GM12878 (cell line): Measurements from ENCODE around the gene RAB3IL1. TPM values are rescaled to one million over a fixed set of nuclear protein-coding genes. Genes with fewer than 3 reads are reported as not detected.

Experiments used
- ATAC-seq: fragments of 200-7000 bp; cut with Tn5 transposase; 3 replicates; pipeline ENCODE4 v1.9.1; 2020; ENCODE audit warnings: mild to moderate bottlenecking, moderate library complexity
- BruUV-seq: library from RNA; stranded (reverse); fragments of 400-500 nt; replicated peaks from 2 replicates; lab custom pipeline; 2021; lab: Mats Ljungman, UMichigan
- CTCF ChIA-PET: fragments of 300-600 bp; sonication (Branson Sonifier 250); formaldehyde crosslinking; extraction: SDS; loops from one replicate; lab custom pipeline; 2021; ENCODE audit warnings: inconsistent platforms; lab: Yijun Ruan, JAX
- POLR2A ChIA-PET: fragments of 350-600 bp; formaldehyde crosslinking; extraction: SDS; loops from one replicate; lab custom pipeline; 2021; ENCODE audit warnings: inconsistent platforms; lab: Charles Lee
- RAD21 ChIA-PET: fragments of 300-600 bp; sonication (Branson Sonifier 250); formaldehyde crosslinking; loops from one replicate; lab custom pipeline; 2023; ENCODE audit warnings: antibody characterized with exemption; ENCODE audit not compliant: unreplicated experiment; lab: Charles Lee
- SMC1A ChIA-PET: fragments of 300-600 bp; sonication (Branson Sonifier 250); formaldehyde crosslinking; loops from one replicate; lab custom pipeline; 2023; ENCODE audit not compliant: unreplicated experiment, uncharacterized antibody; lab: Charles Lee
- DNase-seq: peaks from one replicate; pipeline ENCODE4 v3.0.0-alpha.2; 2011; ENCODE audit warnings: low read depth, low spot score
- FAIRE-seq: peaks from 3 replicates; lab custom pipeline; 2011; peaks lifted over from hg19 to GRCh38; lab: Jason Lieb, UNC
- H2AFZ ChIP-seq: 2 replicates; pipeline ENCODE4 v1.6.0; 2011; ENCODE audit warnings: low read depth, low read length, control low read depth; ENCODE audit not compliant: control insufficient read depth
- H3K27ac ChIP-seq: 2 replicates; pipeline ENCODE4 v1.5.1; 2011; ENCODE audit warnings: control low read depth; ENCODE audit not compliant: control insufficient read depth, insufficient read depth
- H3K27me3 ChIP-seq, 2 experiments: replicated peaks in 1 of 2; 2 replicates each; pipeline versions ENCODE4 v1.6.0 to v1.6.1; 2011; ENCODE audit warnings: low read length in 1 of 2; ENCODE audit not compliant: control insufficient read depth in 2 of 2, insufficient read depth in 2 of 2
- H3K36me3 ChIP-seq, 2 experiments: 2 replicates each; pipeline ENCODE4 v1.5.1; 2011; ENCODE audit warnings: low read length in 1 of 2; ENCODE audit not compliant: control insufficient read depth in 2 of 2, insufficient read depth in 2 of 2
- H3K4me1 ChIP-seq: 2 replicates; pipeline ENCODE4 v1.6.1; 2011; ENCODE audit warnings: mild to moderate bottlenecking, low read length, moderate library complexity, mixed read lengths; ENCODE audit not compliant: control insufficient read depth, insufficient read depth
- H3K4me2 ChIP-seq: 2 replicates; pipeline ENCODE4 v1.6.0; 2011; ENCODE audit warnings: control low read depth; ENCODE audit not compliant: control insufficient read depth, insufficient read depth
- H3K4me3 ChIP-seq: fragments of 200-600 bp; sonication (generic); 2 replicates; pipeline ENCODE4 v1.5.1; 2016
- H3K79me2 ChIP-seq: 2 replicates; pipeline ENCODE4 v1.6.0; 2011; ENCODE audit warnings: low read length; ENCODE audit not compliant: control insufficient read depth, insufficient read depth
- H3K9ac ChIP-seq: 2 replicates; pipeline ENCODE4 v1.8.0; 2011; ENCODE audit warnings: low read length, control low read depth, mixed read lengths; ENCODE audit not compliant: control insufficient read depth, insufficient read depth
- H3K9me3 ChIP-seq: replicated peaks from 3 replicates; pipeline ENCODE4 v1.5.1; 2011; ENCODE audit warnings: mild to moderate bottlenecking, low read length; ENCODE audit not compliant: control insufficient read depth, insufficient read depth
- H4K20me1 ChIP-seq: 2 replicates; pipeline ENCODE4 v1.6.0; 2011; ENCODE audit not compliant: control insufficient read depth, insufficient read depth
- ATF3 ChIP-seq: IDR thresholded peaks from 2 replicates; pipeline ENCODE4 v1.6.1; 2011; ENCODE audit warnings: low read depth, mild to moderate bottlenecking, low read length, moderate library complexity, borderline replicate concordance; ENCODE audit errors: extremely low read depth
- CEBPZ ChIP-seq: fragments of 150-350 bp; IDR thresholded peaks from 2 replicates; pipeline ENCODE4 v1.6.1; 2016; ENCODE audit warnings: low read depth, low read length
- CHD2 ChIP-seq: IDR thresholded peaks from 2 replicates; pipeline ENCODE4 v1.6.1; 2011; ENCODE audit warnings: low read depth, low read length, improper control_type of control experiment, borderline replicate concordance
- CREB1 ChIP-seq: IDR thresholded peaks from 2 replicates; pipeline ENCODE4 v1.6.1; 2012; ENCODE audit warnings: low read depth, mild to moderate bottlenecking, inconsistent platforms
- E4F1 ChIP-seq: fragments of 450-650 bp; IDR thresholded peaks from 2 replicates; pipeline ENCODE4 v1.6.1; 2018; ENCODE audit warnings: borderline replicate concordance, mild to moderate bottlenecking; ENCODE audit not compliant: partially characterized antibody
- FOXK2 ChIP-seq: fragments of 450-650 bp; IDR thresholded peaks from 2 replicates; pipeline ENCODE4 v1.6.1; 2017; ENCODE audit warnings: mild to moderate bottlenecking, moderate library complexity
- IKZF2 ChIP-seq, 2 experiments: fragments of 450-650 bp; IDR thresholded peaks; 2 replicates each; pipeline ENCODE4 v1.6.1; 2017; ENCODE audit warnings: mild to moderate bottlenecking in 2 of 2, moderate library complexity in 2 of 2
- RCOR1 ChIP-seq: conservative IDR thresholded peaks from 2 replicates; pipeline ENCODE4 v1.6.1; 2012; ENCODE audit warnings: low read depth, low read length, improper control_type of control experiment
- RELA ChIP-seq: fragments of 450-650 bp; IDR thresholded peaks from 2 replicates; pipeline ENCODE4 v1.8.0; 2014; ENCODE audit warnings: borderline replicate concordance; ENCODE audit not compliant: partially characterized antibody
- SREBF2 ChIP-seq: IDR thresholded peaks from 2 replicates; pipeline ENCODE4 v1.6.1; 2012; ENCODE audit warnings: mild to moderate bottlenecking, low read length
- STAT1 ChIP-seq: fragments of 450-650 bp; conservative IDR thresholded peaks from 2 replicates; pipeline ENCODE4 v1.6.1; 2014; ENCODE audit warnings: antibody characterized with exemption, mild to moderate bottlenecking
- TCF7 ChIP-seq: IDR thresholded peaks from 2 replicates; pipeline ENCODE4 v1.6.1; 2014; ENCODE audit warnings: antibody characterized with exemption, borderline replicate concordance
- WRNIP1 ChIP-seq: IDR thresholded peaks from 2 replicates; pipeline ENCODE4 v1.6.1; 2011; ENCODE audit warnings: low read depth, low read length, improper control_type of control experiment, borderline replicate concordance
- WGBS: methylation state at CpG from one replicate; pipeline ENCODE4 v1.1.6; 2016; ENCODE audit warnings: low lambda C conversion rate; ENCODE audit not compliant: insufficient replicate concordance, insufficient coverage; ENCODE audit errors: missing lambda C conversion rate; 5-methylcytosine and 5-hydroxymethylcytosine counted together
- in situ Hi-C: fragments of 300-500 bp; cut with MboI; formaldehyde crosslinking; loops from 9 replicates; pipeline ENCODE4 v1.14.3; 2018; ENCODE audit warnings: mixed read lengths
- intact Hi-C: fragments of 100-400 bp; cut with micrococcal nuclease; formaldehyde crosslinking; loops from one replicate; pipeline ENCODE4 v1.14.2; 2022; ENCODE audit not compliant: unreplicated experiment
- polyA plus RNA-seq, 11 experiments: library from polyadenylated mRNA; depleted of rRNA in 4 of 11; unstranded in 6 of 11; stranded (reverse) in 5 of 11; fragments of >200 nt; fragmentation: Nextera tagmentation in 4 of 11; fragmentation: Illumina TruSeq in 1 of 11; extraction: Ambion mirVana in 4 of 11; extraction: Trizol in 1 of 11; gene quantifications; 1 replicate in 1 of 11; 2 replicates in 10 of 11; pipeline versions ENCODE4 v1.2.1 to v1.2.3, GENCODE V29; 2011 to 2016; ENCODE audit warnings: inconsistent platforms in 2 of 11, missing spikeins in 2 of 11, low read depth in 1 of 11
- total RNA-seq, 4 experiments: library from RNA; depleted of rRNA in 3 of 4; stranded (reverse); fragments of >200 nt in 3 of 4; fragmentation: Illumina TruSeq in 1 of 4; extraction: Trizol in 1 of 4; gene quantifications; 2 replicates each; pipeline versions ENCODE4 v1.2.1 to v1.2.3, GENCODE V29; 2013 to 2021
- TF ChIP-seq, protein P1 (sequence below): fragments of 450-650 bp; IDR thresholded peaks from 2 replicates; pipeline ENCODE4 v1.6.1; 2018; ENCODE audit warnings: mild to moderate bottlenecking, low read depth, moderate library complexity; ENCODE audit not compliant: partially characterized antibody

RAB3IL1 gene
- total and polyA plus RNA-seq, 10 of the 15 experiments (the other 5 are each of a cell fraction or from before 2014, with no cell fraction given), result 0.04 TPM; not detected in 9

GRCh38 chr11:61895046-61895717 is 22.2 kb downstream of the RAB3IL1 start (continued):
- TF ChIP-seq E4F1 (no peak), FOXK2 (no peak), CEBPZ (no peak), STAT1 (no peak), RELA (no peak)

DNA sequence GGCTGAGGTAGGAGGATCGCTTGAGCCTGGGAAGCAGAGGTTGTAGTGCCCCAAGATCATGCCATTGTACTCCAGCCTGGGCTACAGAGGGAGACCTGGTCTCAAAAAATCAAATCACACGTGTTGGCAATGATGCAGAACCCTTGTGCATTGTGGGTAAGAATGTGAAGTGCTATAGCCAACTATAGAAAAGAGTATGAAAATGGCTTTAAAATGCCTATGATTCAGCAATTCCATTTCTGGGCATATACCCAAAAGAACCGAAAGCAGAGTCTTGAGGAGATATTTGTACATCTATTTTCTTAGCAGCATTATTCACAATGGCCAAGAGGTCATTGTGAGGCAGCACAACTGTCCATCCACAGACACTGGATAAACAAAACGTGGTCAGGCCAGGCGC is 23.4 kb downstream of the RAB3IL1 start:
- ATAC-seq, result no peak
- Histone ChIP-seq H3K4me3 (no peak overlapping the region), H3K79me2 (no peaks in the 10 kb centered on the region), H3K9ac (no peak overlapping the region), H3K36me3 (no peaks in the 10 kb centered on the region), H3K4me1 (peaks cover 7% of the 10 kb centered on the region), H3K27ac (no peak overlapping the region), H3K27me3 (no peaks in the 10 kb centered on the region), H4K20me1 (no peaks in the 10 kb centered on the region), H3K9me3 (no peaks in the 10 kb centered on the region), H2AFZ (no peak overlapping the region), H3K4me2 (no peak overlapping the region)
- POLR2A ChIA-PET, result no interaction called here
- CTCF ChIA-PET, result interaction anchor here (2.7 kb wide), 1 partner anchor 97 kb away, joined by 18 read pairs; no protein-coding TSS in a partner anchor
- in situ Hi-C loops (no loop called here), intact Hi-C loops (loop anchor here (1.0 kb wide), 1 partner anchor 97 kb away; no protein-coding TSS in a partner anchor)
- no peak for FAIRE-seq
- SMC1A ChIA-PET, result no interaction called here
- 53% methylated on average over 5 of the region's 5 CpGs for WGBS
- no TSS peak for BruUV-seq
- TF ChIP-seq CREB1 (no peak), WRNIP1 (no peak), ATF3 (no peak), CHD2 (no peak), FOXK2 (no peak), IKZF2 (IDR thresholded peaks at IDR 0.05) (no peak), SREBF2 (no peak), RCOR1 (no peak), TCF7 (no peak)
- TF ChIP-seq, protein P1, sequence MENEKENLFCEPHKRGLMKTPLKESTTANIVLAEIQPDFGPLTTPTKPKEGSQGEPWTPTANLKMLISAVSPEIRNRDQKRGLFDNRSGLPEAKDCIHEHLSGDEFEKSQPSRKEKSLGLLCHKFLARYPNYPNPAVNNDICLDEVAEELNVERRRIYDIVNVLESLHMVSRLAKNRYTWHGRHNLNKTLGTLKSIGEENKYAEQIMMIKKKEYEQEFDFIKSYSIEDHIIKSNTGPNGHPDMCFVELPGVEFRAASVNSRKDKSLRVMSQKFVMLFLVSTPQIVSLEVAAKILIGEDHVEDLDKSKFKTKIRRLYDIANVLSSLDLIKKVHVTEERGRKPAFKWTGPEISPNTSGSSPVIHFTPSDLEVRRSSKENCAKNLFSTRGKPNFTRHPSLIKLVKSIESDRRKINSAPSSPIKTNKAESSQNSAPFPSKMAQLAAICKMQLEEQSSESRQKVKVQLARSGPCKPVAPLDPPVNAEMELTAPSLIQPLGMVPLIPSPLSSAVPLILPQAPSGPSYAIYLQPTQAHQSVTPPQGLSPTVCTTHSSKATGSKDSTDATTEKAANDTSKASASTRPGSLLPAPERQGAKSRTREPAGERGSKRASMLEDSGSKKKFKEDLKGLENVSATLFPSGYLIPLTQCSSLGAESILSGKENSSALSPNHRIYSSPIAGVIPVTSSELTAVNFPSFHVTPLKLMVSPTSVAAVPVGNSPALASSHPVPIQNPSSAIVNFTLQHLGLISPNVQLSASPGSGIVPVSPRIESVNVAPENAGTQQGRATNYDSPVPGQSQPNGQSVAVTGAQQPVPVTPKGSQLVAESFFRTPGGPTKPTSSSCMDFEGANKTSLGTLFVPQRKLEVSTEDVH, result no peak
- DNase-seq, result no peak
- RAD21 ChIA-PET, result interaction anchor here (0.7 to 2.6 kb wide), 3 partner anchors 54 to 188 kb away, joined by 3 to 8 read pairs (median 3); no protein-coding TSS in a partner anchor
